AG08395 (cell line): ENCODE data around the gene NUDT14.

Source experiments
- DNase-seq: peaks from one replicate; pipeline ENCODE4 v3.0.0; 2012; ENCODE audit warnings: mixed read lengths, low spot score

The NUDT14 gene

GRCh38 chr14:105146181-105146975 is 34.7 kb downstream of the NUDT14 start:
- DNase-seq = no peak

DNA sequence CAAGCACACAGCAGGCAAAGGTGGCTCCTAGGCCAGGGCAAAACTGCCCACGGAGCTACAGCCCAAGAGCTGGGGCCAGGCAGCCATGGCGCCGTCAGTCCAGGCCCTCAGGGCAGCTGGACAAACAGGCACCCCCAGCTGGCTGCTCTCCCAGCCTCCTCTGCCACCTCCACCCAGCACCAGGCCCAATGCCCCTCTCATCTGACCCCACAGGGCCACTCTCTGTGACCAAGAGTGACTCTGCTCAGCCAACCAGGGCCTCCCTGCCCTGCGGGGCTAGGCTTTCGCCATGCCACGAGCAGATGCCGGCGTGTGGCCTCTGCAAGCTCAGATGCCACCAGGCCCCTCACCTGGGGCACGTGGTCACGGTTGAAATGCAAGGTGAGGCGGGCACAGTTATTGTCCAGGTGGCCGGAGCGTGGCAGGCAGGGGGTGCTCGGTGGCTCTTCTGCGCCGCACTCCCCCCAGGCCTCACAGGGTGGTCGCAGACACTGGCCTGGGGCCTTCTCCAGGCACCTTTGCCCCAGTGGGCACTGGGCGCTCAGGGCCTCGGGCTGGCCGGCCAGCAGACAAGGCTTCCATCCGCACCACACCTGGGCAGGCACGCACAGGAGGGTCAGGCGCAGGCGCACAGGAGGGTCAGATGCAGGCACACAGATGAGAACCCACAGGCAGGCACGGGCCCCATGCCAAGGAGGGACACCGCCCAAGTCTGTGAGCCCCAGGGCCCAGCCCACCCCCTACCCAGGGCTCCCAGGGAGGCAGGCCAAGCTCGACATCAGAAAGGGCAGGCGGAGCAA is 35.5 kb downstream of the NUDT14 start:
- no peak for DNase-seq

DNA sequence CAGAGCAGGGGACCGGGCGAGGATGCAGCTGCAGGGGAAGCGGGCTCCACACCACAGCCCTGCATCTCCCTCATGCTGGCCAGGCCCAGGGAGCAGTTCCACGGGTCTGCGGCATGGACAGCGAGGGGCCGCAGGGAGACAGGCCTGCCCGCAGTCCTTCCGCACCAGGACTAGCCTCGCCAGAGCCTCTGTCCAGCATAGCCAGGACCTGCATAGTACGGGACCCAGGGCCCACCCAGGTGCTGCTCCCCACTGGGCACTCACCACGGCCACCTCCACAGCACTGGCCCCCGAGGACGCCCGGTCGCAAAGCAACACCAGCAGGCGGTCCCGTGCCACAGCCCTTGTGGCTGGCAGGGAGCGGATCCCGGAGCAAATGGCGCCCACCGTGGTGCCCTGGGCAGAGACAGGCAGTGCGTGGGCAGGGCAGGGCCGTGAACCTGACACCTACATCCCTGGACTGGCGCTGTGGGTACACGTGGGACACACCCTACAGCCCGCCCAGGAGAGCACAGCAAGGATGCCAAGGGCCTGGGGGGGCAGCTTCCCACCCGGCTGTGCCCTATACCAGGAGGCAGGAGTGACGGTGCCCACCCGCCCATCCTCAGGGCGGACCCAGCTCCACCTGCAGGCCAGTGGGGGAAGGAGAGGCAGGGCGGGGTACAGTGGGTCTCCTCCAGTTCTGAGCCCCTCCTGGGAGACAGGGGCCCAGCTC is 36.3 kb downstream of the NUDT14 start:
- DNase-seq = no peak

GRCh38 chr14:105144026-105144665 is 37.0 kb downstream of the NUDT14 start:
- no peak for DNase-seq

DNA sequence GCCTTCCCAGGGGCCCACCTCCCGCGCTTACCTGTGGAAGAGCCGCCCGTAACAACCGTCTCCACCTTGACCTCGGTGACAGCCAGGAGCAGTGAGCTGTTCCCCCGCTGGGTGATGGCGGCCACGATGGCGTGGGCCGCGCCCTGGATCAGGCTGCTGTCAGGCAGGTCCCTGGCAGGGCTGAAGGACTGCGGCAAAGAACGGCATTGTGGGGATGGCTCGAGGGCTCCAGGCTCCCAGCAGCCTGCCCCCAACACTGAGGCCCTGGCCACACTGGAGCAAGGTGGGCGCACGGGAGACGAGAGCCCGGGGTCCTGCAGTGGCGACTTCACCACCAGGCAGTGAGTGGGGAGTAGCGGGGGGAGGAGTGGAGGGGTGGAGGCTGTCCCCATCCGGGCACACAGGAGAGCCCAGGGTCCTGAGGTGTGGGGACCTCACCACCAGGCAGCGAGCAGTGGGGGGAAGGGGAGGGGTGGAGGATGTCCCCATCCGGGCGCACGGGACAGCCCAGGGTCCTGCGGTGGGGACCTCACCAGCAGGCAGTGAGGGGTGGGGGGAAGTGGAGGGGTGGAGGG is 37.6 kb downstream of the NUDT14 start:
- DNase-seq = no peak

DNA sequence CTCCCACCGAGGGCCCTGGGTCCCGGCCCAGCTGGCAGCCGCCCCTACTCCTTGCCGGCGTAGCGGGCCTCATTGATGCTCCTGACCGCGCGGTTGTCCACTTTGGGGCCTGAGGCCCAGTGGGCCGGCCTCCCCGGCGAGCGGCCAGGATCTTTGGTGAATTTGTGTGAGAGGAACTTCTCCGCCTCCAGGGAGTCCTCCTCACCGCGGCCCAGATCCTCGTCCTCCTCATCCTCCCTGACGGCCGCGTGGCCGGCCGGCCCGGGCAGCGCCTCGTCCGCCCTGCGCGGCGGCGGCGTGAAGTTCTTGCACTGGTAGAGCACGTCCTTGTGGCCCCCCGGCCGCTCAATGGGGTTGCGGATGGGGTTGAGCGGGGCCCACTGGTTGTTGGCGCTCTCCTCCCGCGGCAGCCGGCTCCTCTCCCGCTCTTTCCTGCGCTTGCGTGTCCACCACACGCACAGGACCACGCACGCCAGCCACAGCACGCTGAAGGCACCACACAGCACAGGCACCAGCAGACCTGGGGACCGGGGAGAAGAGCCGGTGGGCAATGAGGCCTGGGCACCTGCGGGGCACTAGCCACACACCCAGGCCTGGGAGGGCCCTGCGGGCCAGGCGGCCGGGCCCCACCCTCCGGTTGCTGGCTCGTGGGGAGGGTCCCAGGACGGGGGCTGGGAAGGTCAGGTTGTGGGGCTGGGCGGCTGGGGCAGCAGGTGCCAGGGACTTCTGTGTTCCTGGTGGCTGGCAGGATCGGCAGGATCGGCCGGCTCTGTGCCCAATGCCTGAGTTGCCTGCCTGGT is 38.3 kb downstream of the NUDT14 start:
- DNase-seq = no peak

DNA sequence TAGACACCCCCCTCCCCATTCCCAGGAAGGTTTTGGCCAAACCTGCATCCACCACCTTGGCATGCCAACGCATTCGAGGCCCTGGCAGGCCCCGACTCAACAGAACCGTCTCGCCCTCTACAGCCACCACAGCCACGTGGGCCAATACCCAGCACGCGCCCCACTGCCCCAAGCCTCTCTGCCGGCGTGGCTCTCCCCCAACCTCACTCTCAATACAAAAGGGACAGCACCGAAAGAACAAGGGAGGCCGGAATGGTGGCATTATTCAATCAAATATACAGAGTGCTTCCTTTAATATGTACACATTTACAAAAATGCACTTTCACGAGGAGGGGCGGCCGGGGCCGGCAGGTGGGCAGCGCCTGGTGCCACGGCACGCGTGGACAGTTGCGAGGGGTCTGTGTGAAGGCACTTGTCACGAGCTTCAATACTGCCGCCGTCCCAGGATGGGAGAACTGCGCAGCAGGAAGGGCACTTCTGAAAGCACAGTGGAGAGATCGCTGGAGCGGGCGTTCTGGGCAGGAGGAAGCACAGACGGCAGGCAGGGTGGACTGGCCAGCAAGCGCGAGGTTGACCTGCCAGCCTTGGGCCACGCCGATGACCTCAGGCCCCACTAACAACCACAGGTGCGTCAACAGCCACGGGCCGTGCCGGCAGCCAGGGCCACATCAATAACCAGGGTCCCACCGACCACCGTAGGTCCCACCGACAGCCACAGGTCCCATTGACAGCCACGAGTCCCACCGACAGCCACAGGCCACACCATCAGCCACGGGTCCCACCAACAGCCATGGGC is 39.4 kb downstream of the NUDT14 start:
- no peak for DNase-seq

GRCh38 chr14:105141026-105141425 is 40.1 kb downstream of the NUDT14 start:
- no peak for DNase-seq

- no peak for DNase-seq
Observed at GRCh38 chr14:105140581-105140980, 40.5 kb downstream of the NUDT14 start.

DNA sequence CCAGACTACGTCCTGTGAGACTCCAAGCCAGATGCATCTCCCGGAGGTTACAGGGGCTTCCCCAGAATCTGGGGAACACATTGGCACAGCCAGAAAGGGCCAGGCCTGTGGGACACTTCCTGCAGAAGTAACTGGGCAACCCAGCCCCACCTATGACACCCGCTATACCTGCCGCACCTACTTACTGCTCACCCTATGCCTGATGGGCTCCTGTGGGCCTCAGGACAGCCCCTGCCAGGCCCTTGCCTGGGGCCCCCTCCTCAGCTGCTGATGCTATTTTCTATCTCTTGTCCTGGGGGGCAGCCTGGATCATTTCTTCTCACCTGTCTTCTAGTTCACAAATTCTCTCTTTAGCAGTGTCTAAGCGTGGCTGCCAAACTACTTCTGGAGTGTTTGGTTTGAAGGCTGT is 41.3 kb downstream of the NUDT14 start:
- DNase-seq = no peak

- DNase-seq = no peak
Observed at GRCh38 chr14:105139212-105139825, 41.8 kb downstream of the NUDT14 start.

DNA sequence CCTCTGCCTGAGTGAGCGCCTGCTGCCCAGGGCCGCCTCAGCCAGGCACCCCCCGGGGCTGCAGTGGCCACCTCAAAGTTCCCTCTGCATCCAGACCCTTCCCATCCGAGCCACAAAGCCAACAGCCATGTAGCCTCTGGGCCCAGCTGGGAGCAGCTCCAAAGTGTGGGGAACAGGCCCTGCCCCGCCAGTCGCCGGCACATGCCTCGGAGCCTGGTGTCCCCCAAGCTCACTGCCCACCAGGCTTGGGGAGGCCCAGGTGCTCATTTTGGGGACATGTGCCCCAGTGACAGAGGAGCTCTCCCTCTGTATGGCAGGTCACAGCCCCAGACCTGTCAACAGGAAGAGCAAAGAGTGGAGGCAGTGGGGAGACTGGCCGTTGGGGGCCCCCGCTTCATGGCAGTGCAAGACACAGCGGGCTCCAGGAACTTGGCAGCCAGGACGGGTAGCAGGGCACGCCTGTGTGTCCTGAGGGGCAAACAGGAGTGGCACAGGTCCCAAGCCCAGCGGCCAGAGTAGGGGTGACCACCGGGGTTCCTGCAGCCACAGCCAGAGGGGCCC is 42.5 kb downstream of the NUDT14 start:
- no peak for DNase-seq

GRCh38 chr14:105138021-105138541 is 43.0 kb downstream of the NUDT14 start:
- no peak for DNase-seq

GRCh38 chr14:105137481-105138020 is 43.6 kb downstream of the NUDT14 start:
- DNase-seq = no peak

DNA sequence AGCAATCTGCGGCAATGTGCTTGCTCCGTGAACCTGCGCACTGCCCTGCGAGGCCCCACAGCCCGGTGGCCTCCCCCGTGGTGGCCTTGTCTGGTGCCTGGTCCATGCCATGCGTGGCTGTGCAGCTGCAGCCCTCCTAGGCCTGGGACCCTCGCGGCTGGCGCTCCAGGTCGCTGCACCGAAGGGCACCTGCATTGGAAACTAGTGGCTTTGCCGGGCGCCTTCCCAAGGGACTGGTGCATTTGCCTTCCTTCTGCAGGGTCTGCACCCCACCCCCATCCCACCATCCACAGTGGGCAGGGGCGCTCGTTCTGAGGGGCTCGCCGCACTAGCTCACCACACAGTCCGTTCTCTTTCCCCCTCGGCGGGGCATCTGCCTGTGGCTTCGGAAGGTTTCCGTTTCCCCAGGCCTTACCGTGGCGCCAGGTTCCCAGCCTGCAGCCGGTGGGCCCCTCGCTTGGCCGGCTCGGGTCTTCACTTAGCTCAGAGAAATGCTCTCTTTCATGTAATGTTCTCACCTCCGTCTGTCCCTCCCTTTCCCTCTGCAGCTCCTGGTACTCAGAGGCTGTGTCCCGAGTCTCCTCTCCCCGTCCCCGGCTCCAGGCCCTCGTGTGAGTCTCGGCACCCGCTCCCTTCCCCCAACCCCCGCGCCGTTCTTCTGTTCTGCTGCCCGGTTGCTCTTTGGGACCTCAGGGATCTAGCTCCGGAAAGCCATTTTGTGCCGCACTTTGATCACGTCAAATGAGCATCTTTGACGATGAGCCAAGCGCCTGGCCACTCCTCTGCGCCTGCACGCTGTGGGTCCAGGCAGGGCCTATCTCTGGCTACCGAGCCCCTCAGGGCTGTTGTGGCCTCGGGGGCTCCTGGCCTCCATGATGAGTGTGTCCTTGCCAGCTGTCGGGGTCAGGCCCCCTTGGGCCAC is 44.5 kb downstream of the NUDT14 start:
- DNase-seq = no peak

GRCh38 chr14:105135700-105136395 is 45.3 kb downstream of the NUDT14 start:
- no peak for DNase-seq
